Epithelial cell of esophagus (primary cell): Measurements from ENCODE around the gene RHOD.

ENCODE experiments used
- DNase-seq: peaks from one replicate; pipeline ENCODE4 v3.0.0; 2010; ENCODE audit warnings: low read depth
- H3K4me3 ChIP-seq: 2 replicates; pipeline ENCODE4 v1.5.1; 2011; ENCODE audit warnings: mild to moderate bottlenecking, low read length, control low read depth
- CTCF ChIP-seq: IDR thresholded peaks from 2 replicates; pipeline ENCODE4 v1.5.1; 2011; ENCODE audit warnings: low read depth, mild to moderate bottlenecking, low read length, control low read depth, inconsistent platforms; ENCODE audit not compliant: insufficient read depth; ENCODE audit errors: missing control alignments

Gene RHOD, protein sequence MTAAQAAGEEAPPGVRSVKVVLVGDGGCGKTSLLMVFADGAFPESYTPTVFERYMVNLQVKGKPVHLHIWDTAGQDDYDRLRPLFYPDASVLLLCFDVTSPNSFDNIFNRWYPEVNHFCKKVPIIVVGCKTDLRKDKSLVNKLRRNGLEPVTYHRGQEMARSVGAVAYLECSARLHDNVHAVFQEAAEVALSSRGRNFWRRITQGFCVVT

DNA sequence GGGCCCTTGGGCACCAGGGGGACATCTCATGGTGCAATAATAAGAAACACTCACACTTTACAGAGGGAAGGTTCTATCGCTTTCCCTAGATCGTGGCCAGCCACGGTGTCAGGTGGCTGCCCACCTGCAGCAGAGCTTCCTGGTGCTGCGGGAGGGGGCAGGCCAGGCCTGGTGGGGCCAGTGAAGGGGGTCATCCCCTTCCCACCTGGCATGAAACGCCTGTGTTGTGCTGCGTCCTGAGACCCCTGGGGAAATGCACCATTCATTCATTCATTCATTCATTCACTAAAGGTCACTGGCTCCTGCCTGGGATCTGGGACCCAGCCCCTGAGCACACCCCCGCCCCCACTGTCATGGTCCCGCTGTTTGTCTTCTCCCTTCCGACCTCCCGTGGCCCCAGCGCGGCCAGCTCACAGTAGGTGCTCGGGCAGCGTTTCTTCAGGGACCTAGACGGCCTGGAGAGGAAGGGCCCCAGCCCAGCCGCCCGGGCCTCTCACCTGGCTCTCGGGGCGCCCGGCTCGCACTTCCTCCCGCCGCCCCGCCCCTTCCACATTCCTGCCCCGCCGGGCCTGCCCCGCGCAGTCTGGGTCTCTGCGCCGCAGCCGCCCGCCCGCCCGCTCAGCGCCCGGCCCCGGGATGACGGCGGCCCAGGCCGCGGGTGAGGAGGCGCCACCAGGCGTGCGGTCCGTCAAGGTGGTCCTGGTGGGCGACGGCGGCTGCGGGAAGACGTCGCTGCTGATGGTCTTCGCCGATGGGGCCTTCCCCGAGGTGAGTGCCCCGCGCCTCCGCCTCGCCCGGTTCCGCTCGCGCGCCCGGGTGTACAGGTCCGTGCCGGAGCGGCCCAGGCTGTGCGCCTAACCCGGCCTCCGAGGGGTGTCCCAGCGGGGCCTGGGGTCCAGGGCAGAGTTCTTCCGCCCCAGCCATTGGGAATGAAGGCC, at the start of gene RHOD:
Gene RHOD (plus strand): TSS at position 581 of the 938 bp plus-strand sequence. CDS start 56 bp downstream, at position 637.
- peak within 1 kb of the TSS; percentile 85 for H3K4me3 ChIP-seq
- DNase-seq, result peak; percentile 77
- no peak for TF ChIP-seq CTCF

- no peak for DNase-seq
- H3K4me3 ChIP-seq, result no peak overlapping the region
- no peak for TF ChIP-seq CTCF
Measured at GRCh38 chr11:67007126-67007525, 49.5 kb upstream of the RHOD start.

DNA sequence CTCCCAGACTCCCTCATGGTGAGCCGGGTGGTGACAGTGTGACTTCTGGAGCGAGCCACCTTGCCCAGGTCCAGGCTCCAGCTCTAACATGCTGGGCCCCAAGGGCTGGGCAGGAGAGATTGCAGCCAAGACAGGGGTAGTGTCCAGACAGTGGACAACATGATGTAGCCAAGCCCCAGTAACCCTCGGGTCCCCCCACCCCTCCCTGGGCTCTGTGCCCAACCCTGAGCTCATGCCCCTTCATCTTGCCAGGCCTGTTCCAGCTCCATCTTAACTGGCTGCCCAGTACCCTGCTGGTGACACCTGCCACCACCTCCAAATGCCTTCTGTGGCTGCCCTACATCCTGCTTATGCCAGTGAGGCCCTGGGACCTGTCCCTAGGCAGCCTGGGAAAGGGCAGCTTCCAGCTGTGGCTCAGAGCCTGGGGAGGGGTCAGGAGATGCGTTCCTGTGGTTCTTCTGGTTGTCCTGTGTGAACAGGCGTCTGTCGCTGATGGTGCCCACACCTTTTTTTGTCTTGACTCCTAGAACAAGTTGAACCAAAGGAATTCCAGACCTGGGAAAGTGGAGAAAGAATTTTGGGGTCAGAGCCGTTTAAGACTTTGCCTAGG, 46.2 kb upstream of the RHOD start:
- no peak overlapping the region for H3K4me3 ChIP-seq
- DNase-seq, result no peak
- TF ChIP-seq CTCF, result no peak

DNA sequence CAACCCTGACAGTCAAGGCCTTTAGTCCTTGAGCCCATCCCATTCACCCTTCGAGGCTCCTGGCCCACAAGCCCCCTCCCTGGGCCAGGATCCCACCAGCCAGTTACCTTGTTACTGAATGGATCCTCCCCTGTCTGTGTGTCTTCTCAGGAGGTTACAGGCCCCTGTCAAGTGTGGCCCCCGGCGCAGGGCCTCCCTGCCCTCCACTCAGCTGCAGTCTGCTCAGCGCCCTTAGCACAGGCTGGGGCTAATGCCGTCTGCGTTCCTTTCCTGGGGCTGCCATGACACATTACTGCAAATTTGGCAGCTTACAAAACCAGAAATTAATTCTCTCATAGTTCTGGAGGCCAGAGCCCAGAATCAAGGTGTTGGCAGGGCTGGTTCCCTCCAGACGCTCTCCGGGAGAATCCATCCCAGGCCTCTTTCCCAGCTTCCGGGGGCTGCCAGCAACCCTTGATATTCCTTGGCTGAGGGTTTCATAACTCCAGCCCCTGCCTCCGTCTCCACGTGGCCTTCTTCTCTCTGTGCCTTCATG, 43.1 kb upstream of the RHOD start:
- H3K4me3 ChIP-seq, result no peak overlapping the region
- no peak for TF ChIP-seq CTCF
- no peak for DNase-seq

DNA sequence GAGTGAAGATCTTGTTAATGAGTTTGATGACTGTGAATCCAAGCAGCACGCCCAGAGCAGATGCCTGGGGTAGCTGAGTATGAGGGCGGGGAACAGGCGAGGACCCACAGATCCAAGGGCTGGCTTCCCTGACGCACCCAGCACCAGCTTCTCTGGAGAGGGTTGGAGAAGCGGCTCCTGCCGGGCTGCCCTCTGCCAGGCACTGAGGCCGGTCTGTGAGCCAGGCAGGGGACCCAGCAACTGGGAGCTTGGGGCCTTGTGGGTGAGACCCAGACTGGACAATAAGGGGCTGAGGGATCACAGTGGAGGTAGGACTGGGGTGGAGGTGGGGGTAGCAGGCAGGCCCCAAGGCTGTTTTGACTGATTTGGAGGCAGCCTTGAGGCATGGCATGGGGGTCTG, 42.3 kb upstream of the RHOD start:
- H3K4me3 ChIP-seq, result no peak overlapping the region
- no peak for DNase-seq
- TF ChIP-seq CTCF, result no peak

GRCh38 chr11:67015048-67015447, 41.6 kb upstream of the RHOD start:
- no peak for DNase-seq
- H3K4me3 ChIP-seq, result no peak overlapping the region
- no peak for TF ChIP-seq CTCF
